GM12875 (cell line): ENCODE data around the gene UAP1L1.

Experiments
- H3K4me3 ChIP-seq: one replicate; pipeline ENCODE4 v1.5.1; 2011; ENCODE audit warnings: low read depth, low read length, control low read depth
- CTCF ChIP-seq: IDR thresholded peaks from 2 replicates; pipeline ENCODE4 v1.5.1; 2011; ENCODE audit warnings: low read depth, mild to moderate bottlenecking, control low read depth, inconsistent platforms, low read length, moderate library complexity, borderline replicate concordance; ENCODE audit not compliant: insufficient read depth

The UAP1L1 gene

GRCh38 chr9:137073992-137074399, 3.3 kb upstream of the UAP1L1 start:
- no peak for TF ChIP-seq CTCF

GRCh38 chr9:137074657-137075274, 2.6 kb upstream of the UAP1L1 start:
- no peak overlapping the region for H3K4me3 ChIP-seq
- TF ChIP-seq CTCF = no peak

More at GRCh38 chr9:137073992-137074399, 3.3 kb upstream of the UAP1L1 start:
- H3K4me3 ChIP-seq = no peak overlapping the region

GRCh38 chr9:137075275-137075775, 2.0 kb upstream of the UAP1L1 start:
- H3K4me3 ChIP-seq = no peak overlapping the region
- no peak for TF ChIP-seq CTCF

- no peak for TF ChIP-seq CTCF
- H3K4me3 ChIP-seq = peak overlapping the region; percentile 86
These were observed 694 bp upstream of the UAP1L1 start for GRCh38 chr9:137076636-137077009.

GRCh38 chr9:137077758-137078693, 709 bp downstream of the UAP1L1 start:
- TF ChIP-seq CTCF = no peak
- peak overlapping the region; percentile 86 for H3K4me3 ChIP-seq

- no peak for TF ChIP-seq CTCF
- H3K4me3 ChIP-seq = no peak overlapping the region
These were observed 1.5 kb downstream of the UAP1L1 start for GRCh38 chr9:137078701-137079400.
